Measurements from ENCODE around the gene TMIGD1.

DNA sequence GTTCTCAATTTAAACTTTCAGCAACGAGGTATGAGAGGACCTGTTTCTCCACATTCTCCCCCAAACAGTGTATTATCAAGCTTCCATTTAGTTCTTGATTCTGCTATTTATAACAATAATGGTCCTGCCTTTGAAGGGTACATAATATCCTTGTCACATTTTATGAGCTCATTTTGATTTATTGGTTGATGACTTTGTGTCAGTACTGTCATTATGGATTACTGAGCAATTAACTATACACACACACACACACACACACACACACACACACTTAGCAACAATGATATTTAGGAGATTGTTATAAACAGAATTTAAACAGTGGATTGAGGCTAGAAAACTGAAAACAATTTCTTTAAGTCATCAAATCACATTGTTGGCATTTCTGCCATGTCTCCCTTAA, 7.0 kb downstream of the TMIGD1 start:
- no peak for TF ChIP-seq CTCF (IDR thresholded peaks at IDR 0.05; ENCODE audit: extremely low read depth in 1 of 2, insufficient read depth in 1 of 2, low read depth in 1 of 2, low read length in 2 of 2)
- TF ChIP-seq MYC (IDR thresholded peaks at IDR 0.05; ENCODE audit: low read depth, low read length): no peak
- no peak for TF ChIP-seq POLR2AphosphoS5 (IDR thresholded peaks at IDR 0.05; ENCODE audit: insufficient read depth, low read depth, low read length)
- TF ChIP-seq EZH2 (IDR thresholded peaks at IDR 0.05; ENCODE audit: borderline replicate concordance, low read depth, low read length, severe bottlenecking): no peak
- TF ChIP-seq, protein P1, sequence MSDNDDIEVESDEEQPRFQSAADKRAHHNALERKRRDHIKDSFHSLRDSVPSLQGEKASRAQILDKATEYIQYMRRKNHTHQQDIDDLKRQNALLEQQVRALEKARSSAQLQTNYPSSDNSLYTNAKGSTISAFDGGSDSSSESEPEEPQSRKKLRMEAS (IDR thresholded peaks at IDR 0.05; ENCODE audit: insufficient read depth, insufficient read length): no peak
- TF ChIP-seq POLR2A (IDR thresholded peaks at IDR 0.05; ENCODE audit: low read depth, low read length): no peak
- no peak for TF ChIP-seq JUN (IDR thresholded peaks at IDR 0.05; ENCODE audit: borderline replicate concordance, insufficient read depth, insufficient read length, low read depth)
